IPS-11a (cell line): ENCODE data around the gene TCFL5.
"Not testable (repeated sequence)": the region's sequence is repeated elsewhere in the genome, so short reads cannot be mapped to it uniquely, and the experiment has no call there.

Experiments used
- H3K4me3 ChIP-seq: one replicate; pipeline ENCODE4 v1.5.1; 2013; ENCODE audit warnings: low read depth, low read length, control low read depth

TCFL5 gene

DNA sequence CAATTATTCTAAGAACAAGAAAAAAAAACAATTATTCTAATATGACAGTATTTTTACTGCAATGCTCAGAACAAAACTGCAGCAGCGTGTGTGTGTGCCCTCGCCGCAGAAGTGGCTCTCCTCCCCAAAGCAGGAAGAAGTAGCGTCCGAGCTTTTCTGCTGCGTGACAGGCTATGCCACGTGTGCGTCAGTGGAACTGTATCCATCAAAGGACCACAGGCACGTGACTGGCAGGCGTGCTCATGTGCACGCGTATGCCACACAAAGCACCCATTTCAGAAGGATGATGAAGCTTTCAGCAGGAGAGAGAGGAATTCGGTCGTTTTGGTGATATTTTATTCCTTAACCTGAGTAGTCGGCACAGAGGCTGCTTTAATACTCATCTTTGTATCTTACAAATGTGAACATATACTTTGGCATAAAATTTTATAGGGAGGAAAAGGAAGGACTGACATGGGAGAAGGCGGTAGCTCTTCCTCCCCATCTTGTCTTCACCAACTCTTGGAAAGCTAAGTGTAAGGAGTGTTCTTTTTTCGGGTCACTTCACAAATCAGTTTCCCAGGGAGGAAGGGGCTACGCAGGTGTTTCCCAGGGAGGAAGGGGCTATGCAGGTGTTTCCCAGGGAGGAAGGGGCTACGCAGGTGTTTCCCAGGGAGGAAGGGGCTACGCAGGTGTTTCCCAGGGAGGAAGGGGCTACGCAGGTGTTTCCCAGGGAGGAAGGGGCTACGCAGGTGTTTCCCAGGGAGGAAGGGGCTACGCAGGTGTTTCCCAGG, 3.4 kb downstream of the TCFL5 start:
- no peak overlapping the region for H3K4me3 ChIP-seq

- no peak overlapping the region for H3K4me3 ChIP-seq
Measured at GRCh38 chr20:62856931-62857619, 4.5 kb downstream of the TCFL5 start.

- H3K4me3 ChIP-seq = no peak overlapping the region
Measured at GRCh38 chr20:62855120-62855519, 6.5 kb downstream of the TCFL5 start.

GRCh38 chr20:62854121-62854520, 7.5 kb downstream of the TCFL5 start:
- no peak overlapping the region for H3K4me3 ChIP-seq

DNA sequence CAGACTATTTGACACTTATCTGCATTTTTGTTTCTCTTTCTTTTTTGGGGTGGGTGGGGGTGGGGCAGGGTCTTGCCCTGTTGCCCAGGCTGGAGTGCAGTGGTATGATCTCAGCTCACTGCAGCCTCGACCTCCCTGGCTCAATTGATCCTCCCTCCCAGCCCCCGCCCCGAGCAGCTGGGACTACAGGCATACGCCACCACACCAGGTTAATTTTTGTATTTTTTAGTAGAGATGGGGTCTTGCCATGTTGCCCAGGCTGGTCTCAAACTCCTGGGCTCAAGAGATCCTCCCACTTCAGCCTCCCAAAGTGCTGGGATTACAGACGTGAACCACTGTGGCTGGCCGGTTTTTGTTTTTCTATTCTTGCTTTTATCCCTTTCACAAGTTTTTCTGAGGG, 8.3 kb downstream of the TCFL5 start:
- H3K4me3 ChIP-seq = not testable (repeated sequence)

GRCh38 chr20:62852841-62853240, 8.8 kb downstream of the TCFL5 start:
- H3K4me3 ChIP-seq = no peak overlapping the region

DNA sequence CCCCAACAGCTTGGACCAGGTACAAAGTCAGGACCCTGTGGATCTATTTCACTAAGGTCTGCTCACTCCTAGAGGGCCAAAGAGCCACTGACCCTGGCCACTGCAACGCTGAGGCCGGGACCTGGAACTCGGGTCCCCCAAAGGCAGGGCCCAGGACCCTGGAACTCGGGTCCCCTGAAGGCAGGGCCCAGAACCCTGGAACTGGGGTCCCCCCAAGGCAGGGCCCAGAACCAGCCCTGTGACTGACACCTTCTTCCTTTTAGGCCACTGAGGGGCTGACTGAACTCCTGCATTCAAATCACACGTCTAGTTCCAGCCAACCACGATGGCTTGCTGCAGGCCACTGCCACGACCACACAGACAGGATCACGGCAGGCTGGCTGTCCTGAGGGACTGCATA, 9.4 kb downstream of the TCFL5 start:
- no peak overlapping the region for H3K4me3 ChIP-seq

DNA sequence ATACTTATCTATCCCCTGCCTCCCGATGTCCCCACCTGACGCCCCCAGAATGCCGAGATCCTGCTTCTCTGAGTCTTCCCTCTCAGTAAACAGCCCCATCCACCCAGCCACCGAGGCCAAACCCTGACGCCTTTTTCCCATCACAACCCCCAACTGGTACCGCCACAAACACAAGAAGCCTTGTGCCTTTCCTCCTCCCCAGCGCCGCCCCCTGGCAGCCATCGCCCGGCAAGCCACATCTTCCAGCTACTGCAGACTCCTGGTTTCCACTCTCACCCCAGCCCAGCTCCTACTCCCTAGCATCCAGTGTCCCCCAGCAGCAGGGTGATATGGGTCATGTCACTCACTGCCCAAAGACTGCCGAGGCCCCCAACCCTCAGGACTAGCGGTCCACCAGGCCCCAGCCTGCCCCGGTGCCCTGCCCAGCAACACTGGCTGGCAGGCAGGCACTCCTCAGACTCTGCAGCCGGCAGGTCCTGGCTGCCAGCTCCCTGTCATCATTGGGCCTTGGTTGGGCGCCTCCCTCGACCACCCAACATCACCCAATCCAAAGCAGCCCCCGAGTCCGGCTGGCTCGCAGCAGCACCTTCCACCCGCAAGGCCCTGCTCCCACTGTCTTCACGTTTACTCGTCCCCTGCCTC, 11.2 kb downstream of the TCFL5 start:
- no peak overlapping the region for H3K4me3 ChIP-seq

- no peak overlapping the region for H3K4me3 ChIP-seq
Measured at GRCh38 chr20:62849431-62849830, 12.2 kb downstream of the TCFL5 start.

GRCh38 chr20:62848917-62849316, 12.7 kb downstream of the TCFL5 start:
- H3K4me3 ChIP-seq = not testable (repeated sequence)

DNA sequence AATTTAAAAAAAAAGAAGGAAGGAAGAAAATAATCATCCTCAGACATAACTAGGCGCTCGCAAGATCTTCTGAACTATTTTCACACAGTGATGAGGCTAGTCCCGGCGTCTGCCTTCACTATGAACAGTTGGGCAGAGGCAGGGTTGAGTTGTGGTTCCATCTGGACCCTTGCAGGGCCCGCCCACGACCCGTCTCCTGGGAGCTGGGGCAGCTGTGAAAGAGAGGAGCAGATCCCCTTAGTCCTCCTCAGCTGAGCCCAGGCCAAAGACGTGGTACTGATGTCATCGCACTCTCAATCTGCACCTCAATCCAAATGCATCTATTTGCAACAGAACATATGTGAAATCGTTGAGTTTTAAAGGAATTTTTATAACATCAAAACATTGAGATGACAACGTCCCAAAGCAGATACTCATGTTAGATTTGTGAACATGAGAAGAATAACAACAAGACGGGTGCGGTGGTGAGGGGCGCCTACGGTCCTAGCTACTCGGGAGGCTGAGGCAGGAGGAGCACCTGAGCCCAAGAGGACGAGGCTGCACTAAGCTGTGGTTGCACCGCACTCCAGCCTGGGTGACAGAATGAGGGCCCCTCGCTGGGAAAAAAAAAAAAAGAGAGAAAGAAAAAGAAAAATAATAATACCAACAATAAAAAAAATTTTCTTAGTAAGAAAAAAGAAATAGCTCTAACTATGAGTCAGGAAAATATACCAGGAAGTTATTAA, 15.3 kb downstream of the TCFL5 start:
- no peak overlapping the region for H3K4me3 ChIP-seq

- H3K4me3 ChIP-seq = no peak overlapping the region
Measured at GRCh38 chr20:62845416-62846160, 16.0 kb downstream of the TCFL5 start.

DNA sequence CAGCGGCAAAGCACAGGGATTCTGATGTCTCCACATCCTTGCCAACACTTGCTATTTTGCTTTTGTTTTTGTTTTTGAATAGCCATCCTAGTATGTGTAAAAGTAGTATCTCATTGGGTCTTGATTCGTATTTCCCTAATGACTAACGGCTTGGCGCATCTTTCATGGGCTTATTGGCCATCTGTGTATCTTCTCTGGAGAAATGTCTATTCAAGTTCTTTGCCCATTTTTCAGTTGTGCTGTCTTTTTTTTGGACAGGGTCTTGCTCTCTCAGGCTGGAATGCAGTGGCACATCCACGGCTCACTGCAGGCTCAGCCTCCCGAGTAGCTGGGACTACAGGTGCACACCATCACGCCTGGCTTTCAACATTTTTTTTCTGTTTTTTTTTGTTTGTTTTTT, 17.4 kb downstream of the TCFL5 start:
- H3K4me3 ChIP-seq = no peak overlapping the region

DNA sequence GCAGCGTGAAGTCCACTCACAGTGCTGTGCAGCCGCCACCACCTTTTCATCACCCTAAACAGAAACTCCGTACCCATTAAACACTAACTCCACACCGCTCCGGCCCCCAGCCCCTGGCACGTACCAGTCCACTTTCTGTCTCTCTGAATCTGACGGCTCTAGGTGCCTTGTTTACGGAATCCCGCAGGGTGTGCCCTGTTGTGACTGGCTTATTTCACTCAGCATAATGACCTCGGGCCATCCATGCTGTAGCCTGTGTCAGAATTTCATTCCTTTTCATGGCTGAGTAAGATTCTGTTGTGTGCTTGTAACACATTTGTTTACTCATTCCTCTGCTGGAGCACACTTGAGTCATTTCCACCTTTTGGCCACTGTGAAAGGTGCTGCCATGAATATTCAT, 18.0 kb downstream of the TCFL5 start:
- no peak overlapping the region for H3K4me3 ChIP-seq

GRCh38 chr20:62841705-62842212, 19.9 kb downstream of the TCFL5 start:
- H3K4me3 ChIP-seq = no peak overlapping the region

GRCh38 chr20:62840244-62841197, 21.1 kb downstream of the TCFL5 start:
- no peak overlapping the region for H3K4me3 ChIP-seq

DNA sequence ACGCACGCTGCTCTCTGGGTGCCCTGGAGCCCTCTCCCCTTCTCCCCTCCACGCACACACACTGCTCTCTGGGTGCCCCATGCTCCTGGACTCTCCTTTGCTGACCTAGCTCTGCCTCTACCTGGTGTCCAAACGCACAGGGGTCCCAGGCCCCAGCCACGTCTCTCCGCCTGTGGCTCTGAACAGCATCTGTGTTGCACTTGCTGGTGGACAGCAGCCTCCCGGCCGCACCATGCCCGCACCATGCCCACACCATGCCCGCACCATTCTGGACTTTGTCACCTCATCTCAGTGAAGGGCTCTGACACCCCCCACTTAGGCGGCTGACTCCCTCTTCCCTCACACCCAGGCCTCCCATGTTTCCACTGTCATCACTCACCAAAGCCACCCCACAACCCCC, 21.8 kb downstream of the TCFL5 start:
- H3K4me3 ChIP-seq = no peak overlapping the region

DNA sequence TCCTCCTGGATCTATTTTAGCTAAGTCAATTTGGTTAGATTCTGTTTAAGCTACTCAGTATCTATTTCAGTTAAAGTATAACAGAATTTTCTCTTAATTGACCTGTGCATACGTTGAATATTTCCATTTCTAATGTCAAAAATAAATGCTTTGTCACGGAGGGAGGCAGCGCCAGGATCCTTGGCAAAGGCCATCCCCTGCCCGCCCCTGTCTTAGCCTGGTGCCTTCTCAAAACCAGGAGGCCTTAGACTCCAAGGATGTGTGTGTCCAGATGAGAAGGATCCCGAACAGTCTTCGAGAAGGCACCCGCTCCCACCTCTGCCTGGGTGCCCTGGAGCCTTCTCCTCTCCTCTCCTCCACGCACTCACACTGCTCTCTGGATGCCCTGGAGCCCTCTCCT, 22.4 kb downstream of the TCFL5 start:
- no peak overlapping the region for H3K4me3 ChIP-seq

- H3K4me3 ChIP-seq = no peak overlapping the region
Measured at GRCh38 chr20:62838128-62838891, 23.3 kb downstream of the TCFL5 start.
